CD4-positive, alpha-beta T cell treated with Interferon alpha-2 for 1 hour (primary cell): ENCODE results near the gene TMEM260.
"Not testable (repeated sequence)": the region's sequence is repeated elsewhere in the genome, so short reads cannot be mapped to it uniquely, and the experiment has no call there.

Experiments
- DNase-seq, 2 donors: peaks; one replicate each; pipeline ENCODE4 v3.0.0-alpha.2; 2020 to 2022

Gene TMEM260

GRCh38 chr14:56686416-56686815, 106.8 kb downstream of the TMEM260 start:
- no peak for DNase-seq

GRCh38 chr14:56687123-56687522, 107.5 kb downstream of the TMEM260 start:
- DNase-seq: no peak

- DNase-seq: no peak
These were observed 115.0 kb downstream of the TMEM260 start for GRCh38 chr14:56694609-56695008.

- not testable (repeated sequence) for DNase-seq
These were observed 115.6 kb downstream of the TMEM260 start for GRCh38 chr14:56695216-56695615.
